ENCODE data around the gene MMP25. TPM values are rescaled to one million over a fixed set of nuclear protein-coding genes. Genes with fewer than 3 reads are reported as not detected.

MMP25 gene
- total and polyA plus RNA-seq, 2 experiments from 2014 or later, result 6.3 TPM; not detected in 1

- WGBS (ENCODE audit: low lambda C conversion rate, missing lambda C conversion rate), result 2% methylated on average over 59 of the region's 74 CpGs
- peak overlapping the region; percentile 92 for H3K4me2 ChIP-seq
- H3K36me3 ChIP-seq (replicated peaks; ENCODE audit: insufficient read depth, low read depth), result no peaks in the 10 kb centered on the region
- no peak for TF ChIP-seq CTCF (IDR thresholded peaks at IDR 0.05; ENCODE audit: poor library complexity)
- no peak for TF ChIP-seq EZH2phosphoT487 (IDR thresholded peaks at IDR 0.05; ENCODE audit: low read depth, severe bottlenecking, unreplicated experiment)
- no peak for TF ChIP-seq EZH2 (IDR thresholded peaks at IDR 0.05; ENCODE audit: borderline replicate concordance)
- H3K4me3 ChIP-seq, result peak overlapping the region; percentile 46
- peak; percentile 96 for DNase-seq (ENCODE audit: low spot score)
- peak overlapping the region; percentile 73 for H3K27ac ChIP-seq
- H3K9me3 ChIP-seq (ENCODE audit: low read depth), result no peaks in the 10 kb centered on the region
- H3K4me1 ChIP-seq (ENCODE audit: insufficient read depth), result no peaks in the 10 kb centered on the region
- H2AFZ ChIP-seq, result peak overlapping the region; percentile 95
- H3K79me2 ChIP-seq, result no peaks in the 10 kb centered on the region
- H4K20me1 ChIP-seq (ENCODE audit: insufficient read depth, poor library complexity, severe bottlenecking), result no peaks in the 10 kb centered on the region
- no peaks in the 10 kb centered on the region for H3K27me3 ChIP-seq
- no peaks in the 10 kb centered on the region for H3K9me2 ChIP-seq (replicated peaks; ENCODE audit: insufficient read depth)
Observed at GRCh38 chr16:3106205-3106928, 60.0 kb downstream of the MMP25 start.

Small RNAs within 50 kb of the gene (small RNA-seq; reads per million reads assigned to genes)
- gene RNU1-22P, result not detected

Other genes with a start within 250 kb of the MMP25 start
- gene PRSS41, start 248.1 kb upstream of the MMP25 start, total RNA-seq, result not detected in 2 replicates
- not detected in 2 replicates for gene PRSS41, start 248.1 kb upstream of the MMP25 start, polyA plus RNA-seq
- gene PRSS21, start 229.3 kb upstream of the MMP25 start, total RNA-seq, result not detected in 2 replicates
- gene PRSS21, start 229.3 kb upstream of the MMP25 start, polyA plus RNA-seq, result not detected in 2 replicates
- gene ZG16B, start 216.3 kb upstream of the MMP25 start, total RNA-seq, result 4.3 and 5.4 TPM in 2 replicates
- gene ZG16B, start 216.3 kb upstream of the MMP25 start, polyA plus RNA-seq, result 4.9 and 7.9 TPM in 2 replicates
- 50.0 and 60.2 TPM in 2 replicates for gene PRSS22, start 188.4 kb upstream of the MMP25 start, total RNA-seq
- 66.3 and 100 TPM in 2 replicates for gene PRSS22, start 188.4 kb upstream of the MMP25 start, polyA plus RNA-seq
- 31.6 and 45.1 TPM in 2 replicates for gene FLYWCH2, start 163.3 kb upstream of the MMP25 start, total RNA-seq
- gene FLYWCH2, start 163.3 kb upstream of the MMP25 start, polyA plus RNA-seq, result 33.1 and 40.0 TPM in 2 replicates
- gene FLYWCH1, start 134.6 kb upstream of the MMP25 start, total RNA-seq, result 11.7 and 14.6 TPM in 2 replicates
- 16.9 and 17.1 TPM in 2 replicates for gene FLYWCH1, start 134.6 kb upstream of the MMP25 start, polyA plus RNA-seq
- 0.52 and 3.6 TPM in 2 replicates for gene KREMEN2, start 82.3 kb upstream of the MMP25 start, total RNA-seq
- gene KREMEN2, start 82.3 kb upstream of the MMP25 start, polyA plus RNA-seq, result 4.9 and 5.8 TPM in 2 replicates
- gene PAQR4, start 77.2 kb upstream of the MMP25 start, total RNA-seq, result 2.8 and 4.5 TPM in 2 replicates
- 3.7 and 8.3 TPM in 2 replicates for gene PAQR4, start 77.2 kb upstream of the MMP25 start, polyA plus RNA-seq
- gene PKMYT1, start 66.1 kb upstream of the MMP25 start, total RNA-seq, result 5.5 and 7.7 TPM in 2 replicates
- gene PKMYT1, start 66.1 kb upstream of the MMP25 start, polyA plus RNA-seq, result 17.1 and 21.0 TPM in 2 replicates
- 2.0 and 3.5 TPM in 2 replicates for gene CLDN9, start 33.6 kb upstream of the MMP25 start, total RNA-seq
- 8.9 and 9.0 TPM in 2 replicates for gene CLDN9, start 33.6 kb upstream of the MMP25 start, polyA plus RNA-seq
- 258 and 297 TPM in 2 replicates for gene CLDN6, start 28.4 kb upstream of the MMP25 start, total RNA-seq
- 568 and 574 TPM in 2 replicates for gene CLDN6, start 28.4 kb upstream of the MMP25 start, polyA plus RNA-seq
- gene TNFRSF12A, start 26.2 kb upstream of the MMP25 start, total RNA-seq, result 126 and 127 TPM in 2 replicates
- gene TNFRSF12A, start 26.2 kb upstream of the MMP25 start, polyA plus RNA-seq, result 385 and 452 TPM in 2 replicates
- gene HCFC1R1, start 22.6 kb upstream of the MMP25 start, total RNA-seq, result 19.7 and 35.7 TPM in 2 replicates
- gene HCFC1R1, start 22.6 kb upstream of the MMP25 start, polyA plus RNA-seq, result 158 and 201 TPM in 2 replicates
- 35.6 and 41.2 TPM in 2 replicates for gene THOC6, start 22.5 kb upstream of the MMP25 start, total RNA-seq
- gene THOC6, start 22.5 kb upstream of the MMP25 start, polyA plus RNA-seq, result 79.4 and 86.2 TPM in 2 replicates
- gene BICDL2, start 9.6 kb upstream of the MMP25 start, total RNA-seq, result 10.0 and 12.3 TPM in 2 replicates
- gene BICDL2, start 9.6 kb upstream of the MMP25 start, polyA plus RNA-seq, result 11.8 and 12.8 TPM in 2 replicates
- 82.0 and 110 TPM in 2 replicates for gene IL32, start 19.1 kb downstream of the MMP25 start, total RNA-seq
- 124 and 131 TPM in 2 replicates for gene IL32, start 19.1 kb downstream of the MMP25 start, polyA plus RNA-seq
- not detected in 2 replicates for gene ZSCAN10, start 52.7 kb downstream of the MMP25 start, total RNA-seq
- not detected in 2 replicates for gene ZSCAN10, start 52.7 kb downstream of the MMP25 start, polyA plus RNA-seq
- gene ZNF205, start 66.0 kb downstream of the MMP25 start, total RNA-seq, result 10.0 and 12.3 TPM in 2 replicates
- gene ZNF205, start 66.0 kb downstream of the MMP25 start, polyA plus RNA-seq, result 12.6 and 13.2 TPM in 2 replicates
- 3.4 and 3.8 TPM in 2 replicates for gene ZNF213, start 88.5 kb downstream of the MMP25 start, total RNA-seq
- 4.0 and 6.0 TPM in 2 replicates for gene ZNF213, start 88.5 kb downstream of the MMP25 start, polyA plus RNA-seq
- not detected in 2 replicates for gene OR1F1, start 141.6 kb downstream of the MMP25 start, total RNA-seq
- gene OR1F1, start 141.6 kb downstream of the MMP25 start, polyA plus RNA-seq, result 0.61 TPM in 1 of 2 replicates, not detected in the other
- 7.9 and 12.5 TPM in 2 replicates for gene ZNF200, start 188.6 kb downstream of the MMP25 start, total RNA-seq
- gene ZNF200, start 188.6 kb downstream of the MMP25 start, polyA plus RNA-seq, result 4.6 and 6.0 TPM in 2 replicates
- gene MEFV, start 210.1 kb downstream of the MMP25 start, total RNA-seq, result 0.13 TPM in 1 of 2 replicates, not detected in the other
- 0.55 TPM in 1 of 2 replicates, not detected in the other for gene MEFV, start 210.1 kb downstream of the MMP25 start, polyA plus RNA-seq
- gene ZNF263, start 236.9 kb downstream of the MMP25 start, total RNA-seq, result 39.7 and 47.5 TPM in 2 replicates
- 25.0 and 33.2 TPM in 2 replicates for gene ZNF263, start 236.9 kb downstream of the MMP25 start, polyA plus RNA-seq

Measured in hepatocyte (in vitro differentiated cells).